Activated CD4-positive, CD25-positive, alpha-beta regulatory T cell treated with anti-CD3 and anti-CD28 coated beads, Interleukin-2, amount 50 U/mL, for 16 hours (primary cell): ENCODE measurements around the gene TGFBI.

Experiments used
- DNase-seq: peaks from one replicate; pipeline ENCODE4 v3.0.0-alpha.2; 2020; ENCODE audit warnings: low read depth, low spot score

The TGFBI gene

GRCh38 chr5:136001466-136001981, 27.3 kb upstream of the TGFBI start:
- DNase-seq, result no peak

DNA sequence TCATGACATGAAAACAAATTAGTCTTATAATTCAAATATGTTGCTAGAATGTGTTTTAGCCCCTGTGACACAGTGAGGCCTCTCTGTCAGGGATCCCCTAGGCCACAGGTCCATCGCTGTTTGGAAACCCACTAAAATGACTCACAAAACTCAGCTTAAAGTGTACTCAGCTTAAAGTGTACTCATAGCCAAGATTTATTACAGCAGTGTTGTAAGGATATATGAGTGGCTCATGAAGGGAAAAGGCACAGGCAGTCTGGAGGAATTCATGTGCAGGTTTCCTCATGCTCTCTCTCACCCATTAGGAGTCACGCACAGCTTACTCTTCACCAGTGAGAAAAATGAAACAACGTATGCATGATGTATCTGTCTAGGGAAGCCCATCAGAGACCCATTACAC, 24.4 kb upstream of the TGFBI start:
- DNase-seq, result no peak

GRCh38 chr5:136005476-136005875, 23.3 kb upstream of the TGFBI start:
- no peak for DNase-seq

DNA sequence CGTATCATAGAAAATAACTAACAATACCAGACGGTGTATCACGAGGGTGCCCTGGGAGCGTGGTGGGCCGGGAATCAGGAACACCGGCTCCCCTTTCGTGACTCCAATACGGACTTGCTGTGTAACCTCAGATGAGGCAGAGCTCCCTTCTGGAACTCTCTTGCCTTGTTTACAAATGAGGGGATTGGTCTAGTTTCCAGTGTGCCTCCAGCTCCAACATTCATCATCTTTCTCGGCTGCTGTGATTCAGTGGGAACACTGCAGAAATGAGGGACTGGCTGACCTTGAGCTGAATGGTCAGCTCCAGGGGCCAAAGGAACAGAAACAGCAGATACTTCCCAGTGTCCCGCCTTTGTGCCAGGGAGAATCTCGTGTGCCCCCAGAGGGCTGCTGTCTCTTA, 22.6 kb upstream of the TGFBI start:
- no peak for DNase-seq

DNA sequence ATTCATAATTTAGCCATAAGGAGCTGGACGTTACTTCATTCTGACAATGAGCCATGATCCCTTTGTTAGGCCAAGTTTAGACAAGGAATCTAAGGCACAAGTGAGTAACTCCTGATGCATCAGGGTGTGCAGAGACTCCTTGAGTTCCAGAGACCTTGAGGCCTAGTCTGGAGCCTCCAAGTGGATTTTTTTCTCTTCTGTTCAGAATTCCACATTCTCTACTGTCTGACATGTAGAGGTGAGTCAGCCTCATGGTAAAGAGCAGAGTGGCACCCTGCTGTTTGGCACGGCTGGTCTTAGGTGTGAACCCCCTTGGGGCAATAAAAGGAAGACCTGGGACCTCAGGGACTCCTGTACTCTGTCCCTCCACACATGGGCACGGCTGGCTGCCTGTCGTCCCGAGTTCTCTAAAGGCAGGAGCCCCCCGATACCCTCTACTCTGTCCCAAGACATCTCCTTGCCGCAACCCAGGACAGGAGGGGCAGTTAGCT, 22.0 kb upstream of the TGFBI start:
- no peak for DNase-seq

DNA sequence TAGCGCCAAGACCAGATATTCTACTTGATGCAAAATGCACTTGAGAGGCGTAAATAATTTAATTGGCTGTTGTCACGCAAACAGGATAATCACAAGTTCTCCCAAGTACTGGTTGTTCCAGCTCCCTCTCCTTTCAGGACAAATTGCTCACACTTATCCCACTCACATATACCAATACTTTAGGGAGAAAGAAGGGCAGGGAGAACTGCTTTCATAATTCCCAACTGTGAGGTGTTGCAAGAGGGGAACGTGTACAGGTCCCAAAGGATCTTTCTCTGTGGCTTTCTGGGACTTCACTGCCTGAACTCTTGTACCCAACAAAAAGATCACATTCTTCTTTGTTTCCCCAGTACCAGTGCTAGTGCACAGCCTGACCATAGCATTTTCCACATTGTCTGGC, 21.5 kb upstream of the TGFBI start:
- no peak for DNase-seq

DNA sequence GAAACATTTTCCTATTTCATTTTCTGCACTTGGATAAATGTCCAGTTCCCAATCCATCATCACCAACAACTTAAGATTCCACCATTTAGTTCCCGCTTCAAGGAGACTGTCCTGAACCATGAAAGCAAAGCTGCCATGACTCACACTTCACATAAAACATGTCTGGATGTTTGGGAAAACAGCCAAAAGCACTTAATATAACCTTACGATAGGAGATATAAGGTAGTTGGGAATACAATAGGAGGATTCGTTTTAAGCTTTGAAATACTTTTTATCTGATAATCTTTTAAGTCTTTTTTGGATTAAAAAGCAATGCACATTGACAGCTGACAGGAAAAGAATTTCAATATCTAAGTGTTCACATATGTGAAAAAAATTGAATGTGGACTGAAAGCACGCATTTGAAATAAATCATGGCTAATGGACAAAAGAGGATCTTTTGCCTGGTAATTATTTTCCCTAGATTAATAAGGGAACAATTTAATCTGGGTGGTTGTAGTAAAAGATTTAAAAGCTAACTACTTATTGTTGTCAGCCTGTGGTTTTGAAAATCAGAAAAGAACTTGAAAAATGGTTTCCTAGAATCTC, 17.3 kb upstream of the TGFBI start:
- DNase-seq, result no peak

DNA sequence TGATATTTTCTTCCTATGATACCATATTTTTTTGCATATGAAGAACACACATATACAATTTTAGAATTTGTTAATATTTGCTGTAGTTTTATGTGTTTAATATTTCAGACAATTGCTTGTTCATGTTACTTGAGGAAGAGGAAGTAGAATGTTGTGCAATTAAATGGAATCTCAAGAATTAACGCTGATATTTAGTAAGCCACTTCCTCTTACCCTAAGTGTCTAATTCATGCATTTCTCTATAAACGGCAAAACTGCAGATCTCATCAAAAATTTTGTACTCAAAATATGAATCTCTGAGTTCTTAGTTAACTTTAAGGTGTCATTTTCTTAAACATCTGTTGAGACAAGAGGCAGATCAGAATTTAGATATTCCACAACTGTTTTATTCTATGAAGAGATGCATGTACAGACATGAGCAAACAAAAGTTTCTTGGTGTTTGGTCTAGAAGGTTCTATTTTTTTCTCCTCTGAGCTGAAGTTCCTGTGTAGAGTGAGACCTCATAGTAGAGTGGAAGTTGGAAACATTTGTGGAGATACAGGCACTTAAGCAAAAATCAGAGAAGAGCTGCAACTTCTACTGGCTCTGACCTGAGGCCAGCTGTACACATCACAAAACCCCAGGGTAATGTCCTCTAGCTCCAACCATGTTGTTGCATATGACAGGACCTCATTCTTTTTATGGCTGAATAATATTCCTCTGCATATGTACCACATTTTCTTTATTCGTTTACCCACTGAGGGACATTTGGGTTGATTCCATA, 16.6 kb upstream of the TGFBI start:
- DNase-seq, result no peak

DNA sequence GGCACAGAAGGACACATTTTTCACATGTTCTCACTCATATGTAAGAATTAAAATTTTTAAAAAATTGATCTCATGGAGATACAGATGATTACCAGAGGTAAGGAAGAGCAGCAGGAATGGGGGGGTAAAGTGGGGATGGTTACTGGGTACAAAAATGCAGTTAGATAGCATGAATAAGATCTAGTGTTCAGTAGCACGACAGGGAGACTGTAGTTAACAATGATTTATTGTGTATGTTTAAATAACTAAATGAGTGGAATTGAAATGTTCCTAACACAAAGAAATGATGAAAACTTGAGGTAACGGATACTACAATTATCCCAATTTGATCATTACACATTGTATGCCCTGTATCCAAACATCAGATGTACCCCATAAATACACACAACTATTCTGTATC, 15.2 kb upstream of the TGFBI start:
- DNase-seq, result no peak

DNA sequence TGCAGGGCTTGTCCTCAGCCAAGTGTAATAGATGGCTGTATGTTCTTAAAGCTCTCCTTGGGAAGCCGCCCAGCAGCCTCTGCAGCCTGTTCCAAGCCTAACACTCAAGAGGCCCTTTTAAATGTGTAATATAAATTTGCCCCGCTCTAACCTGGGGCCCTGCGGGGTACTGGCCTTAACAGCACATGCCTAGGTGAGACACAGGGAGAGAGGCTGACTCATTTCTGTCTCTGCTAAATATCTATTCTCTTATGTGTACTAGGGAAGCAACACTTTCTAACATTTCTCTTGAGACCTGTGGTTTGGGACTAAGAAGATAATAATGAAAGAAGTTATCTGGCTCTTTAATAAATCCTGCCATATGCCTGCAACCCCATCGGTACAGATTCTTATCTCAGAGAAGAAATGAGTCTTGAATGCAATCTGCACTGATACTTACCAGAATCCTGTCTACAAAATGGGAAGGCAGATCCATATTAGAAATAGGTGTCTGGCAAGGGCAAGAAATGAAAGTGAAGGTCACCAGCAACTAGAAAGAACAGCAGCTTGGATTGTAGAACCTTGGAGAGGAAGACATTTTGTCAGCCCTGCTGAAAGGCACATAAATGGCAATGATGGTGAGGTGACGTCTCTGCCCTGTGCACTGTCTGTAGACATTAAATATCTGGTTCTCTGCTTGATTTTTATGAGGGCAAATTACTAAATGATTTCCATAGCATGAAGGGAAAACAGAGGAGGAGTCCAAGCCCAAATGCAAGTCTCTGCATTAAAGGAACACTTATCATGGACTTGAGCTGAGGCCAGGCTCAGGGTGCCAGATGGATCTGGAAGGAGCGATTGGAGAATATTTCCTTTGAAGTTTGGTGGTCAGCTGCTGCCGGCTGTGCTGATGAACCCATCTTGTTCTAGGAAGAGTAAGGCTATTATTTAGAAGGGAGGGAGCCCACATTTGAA, 14.5 kb upstream of the TGFBI start:
- DNase-seq, result no peak

DNA sequence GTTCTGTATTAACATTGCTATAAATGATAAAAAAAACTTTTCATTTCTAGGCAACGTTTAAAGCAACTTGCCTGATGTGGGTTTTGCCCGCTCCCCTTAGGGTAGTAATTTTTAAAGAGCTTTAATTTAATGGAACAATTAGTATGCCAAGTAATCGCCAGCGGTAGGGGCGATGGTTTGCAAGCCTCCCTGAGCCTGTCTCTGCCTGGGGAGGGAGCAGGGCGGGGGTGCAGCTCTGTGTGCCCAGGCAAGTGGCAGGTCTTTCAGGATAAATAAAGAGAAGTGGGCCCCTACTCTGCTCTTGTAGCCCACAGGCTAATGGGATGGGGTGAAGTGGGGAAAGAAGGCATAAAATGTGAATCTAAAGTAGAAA, 13.8 kb upstream of the TGFBI start:
- DNase-seq, result no peak

- DNase-seq, result no peak
Observed at GRCh38 chr5:136015966-136016650, 12.7 kb upstream of the TGFBI start.

GRCh38 chr5:136016945-136017530, 11.8 kb upstream of the TGFBI start:
- DNase-seq, result no peak

DNA sequence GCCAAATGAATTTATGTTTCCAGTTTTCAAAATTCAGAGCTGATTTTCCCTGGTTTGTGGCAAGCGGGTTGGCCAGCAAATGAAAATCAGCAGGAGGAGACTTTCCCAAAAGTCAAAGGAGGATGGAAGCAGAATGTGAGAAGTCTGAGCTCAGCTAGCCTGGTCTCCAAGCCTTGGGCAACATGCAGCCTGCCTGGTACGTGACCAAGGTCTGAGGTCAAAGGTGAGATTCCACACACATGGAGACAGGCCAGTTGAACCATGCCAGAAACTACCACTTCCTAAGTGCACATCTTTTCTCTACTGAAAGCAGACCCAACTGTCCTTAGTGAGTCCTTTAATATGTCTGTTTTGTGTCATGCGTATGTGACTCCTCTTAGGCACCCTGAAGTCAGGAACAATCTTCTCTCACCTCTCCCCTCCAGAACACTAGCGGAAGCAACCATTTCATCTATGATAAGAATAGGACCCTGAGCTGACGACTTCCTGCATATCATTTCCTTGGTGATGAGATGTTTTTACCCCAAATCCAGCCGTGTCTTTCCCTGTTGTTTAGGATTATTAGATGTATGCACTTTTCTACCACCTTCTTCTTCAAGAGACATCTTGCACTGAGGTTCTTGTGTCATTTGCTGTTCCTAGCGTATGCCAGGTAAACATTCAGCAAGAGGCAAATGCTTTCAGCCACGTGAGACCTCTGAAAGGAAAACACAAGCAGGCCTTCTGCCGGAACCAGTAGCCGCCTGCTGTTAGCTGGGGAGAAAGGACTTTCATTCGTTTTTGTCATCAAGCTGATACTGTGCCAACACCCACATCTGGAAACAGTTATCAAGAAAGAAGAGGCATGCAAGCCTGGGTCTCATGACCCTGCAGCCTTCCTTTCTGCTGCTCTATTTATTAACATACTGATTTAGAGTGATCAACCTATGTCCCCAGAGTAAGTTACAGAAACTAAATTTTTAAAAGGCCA, 9.7 kb upstream of the TGFBI start:
- DNase-seq, result no peak

- DNase-seq, result no peak
Observed at GRCh38 chr5:136020001-136020382, 8.8 kb upstream of the TGFBI start.

DNA sequence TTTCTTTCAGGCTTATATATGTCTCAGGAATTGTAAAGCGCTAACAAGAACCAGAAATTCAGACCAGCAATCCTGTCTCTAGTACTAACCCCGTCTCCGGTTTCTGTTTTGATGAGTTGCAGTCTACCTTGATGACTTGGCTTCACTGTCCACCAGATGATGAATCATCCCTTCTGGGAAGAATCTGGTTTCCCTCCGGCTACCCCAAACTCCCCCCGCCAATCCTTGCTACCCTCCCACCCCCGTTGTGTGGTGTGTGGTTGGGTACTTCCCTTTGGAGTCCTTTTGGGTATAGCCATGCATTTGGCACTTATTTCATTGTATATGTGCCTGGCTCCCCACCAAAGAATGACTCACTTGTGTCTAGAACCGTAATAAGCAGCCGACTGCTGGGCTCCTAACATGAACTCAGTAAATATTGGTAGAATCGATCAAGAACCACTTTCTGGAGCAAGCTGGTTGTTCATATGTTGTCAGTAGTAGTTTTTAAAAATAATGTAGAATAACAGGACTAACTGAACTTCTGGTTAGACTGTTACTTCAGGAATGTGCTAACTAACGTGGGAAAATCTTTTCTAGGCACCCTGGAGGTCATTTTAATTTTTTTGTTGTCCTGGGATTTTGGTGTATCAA, 8.3 kb upstream of the TGFBI start:
- no peak for DNase-seq

- no peak for DNase-seq
Observed at GRCh38 chr5:136021016-136021405, 7.8 kb upstream of the TGFBI start.

GRCh38 chr5:136022965-136023364, 5.8 kb upstream of the TGFBI start:
- DNase-seq, result no peak

- no peak for DNase-seq
Observed at GRCh38 chr5:136023958-136024541, 4.7 kb upstream of the TGFBI start.
